Adrenal gland (tissue), 5 donors: ENCODE results near the gene MRPS26.

Source experiments
- POLR2A ChIP-seq, 2 donors: fragments of 450-650 bp; IDR thresholded peaks; one replicate each; pipeline ENCODE4 v1.6.1; 2017; ENCODE audit warnings: antibody characterized with exemption in 2 of 2, mild to moderate bottlenecking in 2 of 2, moderate library complexity in 1 of 2
- TF ChIP-seq, protein P1 (sequence below), 6 experiments: fragments of 450-650 bp in 4 of 6; fragments of 200-600 bp in 2 of 6; sonication (generic) in 1 of 6; IDR thresholded peaks; 1 replicate in 5 of 6; 2 replicates in 1 of 6; pipeline versions ENCODE4 v1.5.1 to v1.8.0; 2016 to 2021; ENCODE audit warnings: antibody characterized with exemption in 6 of 6, mild to moderate bottlenecking in 2 of 6, moderate library complexity in 1 of 6
- donor health status: DM: no; HTN: no; CAD: no.

DNA sequence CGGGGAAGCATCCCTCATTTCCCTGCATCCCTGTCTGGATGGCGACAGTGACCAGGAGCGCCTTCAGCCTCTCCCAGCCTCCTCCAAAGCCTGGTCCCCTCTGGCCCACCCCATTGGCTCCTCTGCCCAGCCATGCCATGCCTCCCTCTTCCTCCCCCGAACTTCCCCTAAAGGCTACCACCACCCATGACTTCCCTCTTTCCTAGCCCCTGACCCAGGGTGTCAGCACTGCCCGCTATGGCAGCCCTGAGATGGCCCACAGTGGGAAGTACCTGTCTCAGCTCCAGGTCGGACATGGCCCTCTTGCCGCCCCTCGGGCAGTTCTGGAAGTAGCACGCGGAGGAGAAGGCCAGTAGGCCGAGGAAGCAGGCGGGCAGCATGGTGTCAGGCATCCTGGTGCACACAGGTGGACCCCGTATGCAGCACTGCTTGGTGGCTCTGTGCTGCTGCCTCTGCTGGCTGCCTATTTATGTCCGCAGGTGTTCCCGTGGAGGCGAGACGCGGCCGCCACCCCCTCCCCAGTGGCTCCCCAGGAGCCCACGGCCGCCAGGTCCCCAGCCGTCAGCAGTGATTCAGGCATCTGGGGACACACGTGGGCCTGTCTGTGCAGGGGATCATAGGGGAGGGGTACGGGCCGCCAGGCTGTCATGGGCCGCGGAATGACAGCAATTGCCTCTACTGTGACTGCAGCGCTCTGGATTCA lies 38.6 kb downstream of the MRPS26 start, which contains the start of gene AVP:
- TF ChIP-seq, protein P1, sequence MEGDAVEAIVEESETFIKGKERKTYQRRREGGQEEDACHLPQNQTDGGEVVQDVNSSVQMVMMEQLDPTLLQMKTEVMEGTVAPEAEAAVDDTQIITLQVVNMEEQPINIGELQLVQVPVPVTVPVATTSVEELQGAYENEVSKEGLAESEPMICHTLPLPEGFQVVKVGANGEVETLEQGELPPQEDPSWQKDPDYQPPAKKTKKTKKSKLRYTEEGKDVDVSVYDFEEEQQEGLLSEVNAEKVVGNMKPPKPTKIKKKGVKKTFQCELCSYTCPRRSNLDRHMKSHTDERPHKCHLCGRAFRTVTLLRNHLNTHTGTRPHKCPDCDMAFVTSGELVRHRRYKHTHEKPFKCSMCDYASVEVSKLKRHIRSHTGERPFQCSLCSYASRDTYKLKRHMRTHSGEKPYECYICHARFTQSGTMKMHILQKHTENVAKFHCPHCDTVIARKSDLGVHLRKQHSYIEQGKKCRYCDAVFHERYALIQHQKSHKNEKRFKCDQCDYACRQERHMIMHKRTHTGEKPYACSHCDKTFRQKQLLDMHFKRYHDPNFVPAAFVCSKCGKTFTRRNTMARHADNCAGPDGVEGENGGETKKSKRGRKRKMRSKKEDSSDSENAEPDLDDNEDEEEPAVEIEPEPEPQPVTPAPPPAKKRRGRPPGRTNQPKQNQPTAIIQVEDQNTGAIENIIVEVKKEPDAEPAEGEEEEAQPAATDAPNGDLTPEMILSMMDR (IDR thresholded peaks at IDR 0.05) = no peak
- no peak for TF ChIP-seq POLR2A (IDR thresholded peaks at IDR 0.05)
